ENCODE data around the gene NOVA1. TPM values are rescaled to one million over a fixed set of nuclear protein-coding genes. Genes with fewer than 3 reads are reported as not detected.

The NOVA1 gene
- total RNA-seq, 1 experiment from 2014 or later, result not detected

GRCh38 chr14:26538176-26538575 is 59.7 kb downstream of the NOVA1 start:
- Histone ChIP-seq H3K9me3 (replicated peaks) (no peaks in the 10 kb centered on the region), H3K36me3 (no peaks in the 10 kb centered on the region)

GRCh38 chr14:26531894-26532293 is 65.9 kb downstream of the NOVA1 start:
- H3K4me3 ChIP-seq, result no peak overlapping the region
- no peaks in the 10 kb centered on the region for H3K4me1 ChIP-seq (replicated peaks)
- no peaks in the 10 kb centered on the region for H3K36me3 ChIP-seq
- no peaks in the 10 kb centered on the region for H3K27me3 ChIP-seq (replicated peaks)
- no peak for DNase-seq (ENCODE audit: low read depth in 1 of 2, low spot score in 2 of 2)
- no peaks in the 10 kb centered on the region for H3K9me3 ChIP-seq (replicated peaks)
- H3K27ac ChIP-seq, result no peak overlapping the region

More at GRCh38 chr14:26538176-26538575, 59.7 kb downstream of the NOVA1 start:
- H3K4me3 ChIP-seq, result no peak overlapping the region
- no peak for DNase-seq (ENCODE audit: low read depth in 1 of 2, low spot score in 2 of 2)
- H3K27me3 ChIP-seq (replicated peaks), result no peaks in the 10 kb centered on the region
- H3K27ac ChIP-seq, result no peak overlapping the region
- no peaks in the 10 kb centered on the region for H3K4me1 ChIP-seq (replicated peaks)

- H3K9me3 ChIP-seq (replicated peaks), result no peaks in the 10 kb centered on the region
- no peaks in the 10 kb centered on the region for H3K4me1 ChIP-seq (replicated peaks)
- H3K27ac ChIP-seq, result no peak overlapping the region
- H3K4me3 ChIP-seq, result no peak overlapping the region
- no peaks in the 10 kb centered on the region for H3K36me3 ChIP-seq
- no peaks in the 10 kb centered on the region for H3K27me3 ChIP-seq (replicated peaks)
- no peak for DNase-seq (ENCODE audit: low read depth in 1 of 2, low spot score in 2 of 2)
Observed at GRCh38 chr14:26528415-26529182, 69.2 kb downstream of the NOVA1 start.

GRCh38 chr14:26527095-26527494 is 70.7 kb downstream of the NOVA1 start:
- H3K27me3 ChIP-seq (replicated peaks), result no peaks in the 10 kb centered on the region
- H3K4me3 ChIP-seq, result no peak overlapping the region
- no peak for DNase-seq (ENCODE audit: low read depth in 1 of 2, low spot score in 2 of 2)
- no peaks in the 10 kb centered on the region for H3K9me3 ChIP-seq (replicated peaks)
- H3K36me3 ChIP-seq, result no peaks in the 10 kb centered on the region
- no peaks in the 10 kb centered on the region for H3K4me1 ChIP-seq (replicated peaks)
- no peak overlapping the region for H3K27ac ChIP-seq

- Histone ChIP-seq H3K27ac (no peak overlapping the region), H3K27me3 (replicated peaks) (no peaks in the 10 kb centered on the region), H3K4me3 (no peak overlapping the region), H3K36me3 (no peaks in the 10 kb centered on the region), H3K4me1 (replicated peaks) (no peaks in the 10 kb centered on the region), H3K9me3 (replicated peaks) (no peaks in the 10 kb centered on the region)
- DNase-seq (ENCODE audit: low read depth in 1 of 2, low spot score in 2 of 2), result no peak
Observed at GRCh38 chr14:26526137-26526536, 71.7 kb downstream of the NOVA1 start.

GRCh38 chr14:26525085-26525484 is 72.7 kb downstream of the NOVA1 start:
- no peaks in the 10 kb centered on the region for H3K27me3 ChIP-seq (replicated peaks)
- no peaks in the 10 kb centered on the region for H3K9me3 ChIP-seq (replicated peaks)
- no peaks in the 10 kb centered on the region for H3K4me1 ChIP-seq (replicated peaks)
- H3K27ac ChIP-seq, result no peak overlapping the region
- DNase-seq (ENCODE audit: low read depth in 1 of 2, low spot score in 2 of 2), result no peak
- H3K4me3 ChIP-seq, result no peak overlapping the region
- H3K36me3 ChIP-seq, result no peaks in the 10 kb centered on the region

- DNase-seq (ENCODE audit: low read depth in 1 of 2, low spot score in 2 of 2), result peak in 1 of 2 experiments; percentile 2
Observed at GRCh38 chr14:26522967-26523366, 74.9 kb downstream of the NOVA1 start.

GRCh38 chr14:26517771-26518170 is 80.1 kb downstream of the NOVA1 start:
- H3K4me1 ChIP-seq (replicated peaks), result no peaks in the 10 kb centered on the region
- DNase-seq (ENCODE audit: low read depth in 1 of 2, low spot score in 2 of 2), result no peak
- no peaks in the 10 kb centered on the region for H3K27me3 ChIP-seq (replicated peaks)
- H3K9me3 ChIP-seq (replicated peaks), result no peaks in the 10 kb centered on the region
- H3K4me3 ChIP-seq, result no peak overlapping the region
- no peaks in the 10 kb centered on the region for H3K36me3 ChIP-seq
- no peak overlapping the region for H3K27ac ChIP-seq

More at GRCh38 chr14:26522967-26523366, 74.9 kb downstream of the NOVA1 start:
- Histone ChIP-seq H3K4me1 (replicated peaks) (no peaks in the 10 kb centered on the region), H3K27ac (no peak overlapping the region), H3K36me3 (no peaks in the 10 kb centered on the region), H3K9me3 (replicated peaks) (no peaks in the 10 kb centered on the region), H3K27me3 (replicated peaks) (no peaks in the 10 kb centered on the region), H3K4me3 (no peak overlapping the region)

GRCh38 chr14:26500028-26500427 is 97.8 kb downstream of the NOVA1 start:
- Histone ChIP-seq H3K4me3 (no peak overlapping the region), H3K27me3 (replicated peaks) (no peaks in the 10 kb centered on the region), H3K36me3 (no peaks in the 10 kb centered on the region), H3K9me3 (replicated peaks) (no peaks in the 10 kb centered on the region), H3K27ac (no peak overlapping the region), H3K4me1 (replicated peaks) (no peaks in the 10 kb centered on the region)
- DNase-seq (ENCODE audit: low read depth in 1 of 2, low spot score in 2 of 2), result no peak

- no peak for DNase-seq (ENCODE audit: low read depth in 1 of 2, low spot score in 2 of 2)
- Histone ChIP-seq H3K4me1 (replicated peaks) (no peaks in the 10 kb centered on the region), H3K36me3 (no peaks in the 10 kb centered on the region), H3K4me3 (no peak overlapping the region), H3K9me3 (replicated peaks) (no peaks in the 10 kb centered on the region), H3K27ac (no peak overlapping the region), H3K27me3 (replicated peaks) (no peaks in the 10 kb centered on the region)
Observed at GRCh38 chr14:26499546-26499945, 98.3 kb downstream of the NOVA1 start.

- Histone ChIP-seq H3K36me3 (no peaks in the 10 kb centered on the region), H3K27me3 (replicated peaks) (no peaks in the 10 kb centered on the region), H3K9me3 (replicated peaks) (no peaks in the 10 kb centered on the region), H3K27ac (no peak overlapping the region), H3K4me1 (replicated peaks) (no peaks in the 10 kb centered on the region), H3K4me3 (no peak overlapping the region)
- DNase-seq (ENCODE audit: low read depth in 1 of 2, low spot score in 2 of 2), result no peak
Observed at GRCh38 chr14:26486922-26487321, 110.9 kb downstream of the NOVA1 start.

GRCh38 chr14:26484562-26484961 is 113.3 kb downstream of the NOVA1 start:
- no peak for DNase-seq (ENCODE audit: low read depth in 1 of 2, low spot score in 2 of 2)
- H3K27me3 ChIP-seq (replicated peaks), result no peaks in the 10 kb centered on the region

GRCh38 chr14:26478967-26479366 is 118.9 kb downstream of the NOVA1 start:
- Histone ChIP-seq H3K9me3 (replicated peaks) (no peaks in the 10 kb centered on the region), H3K36me3 (no peaks in the 10 kb centered on the region), H3K27ac (no peak overlapping the region), H3K4me1 (replicated peaks) (no peaks in the 10 kb centered on the region), H3K27me3 (replicated peaks) (no peaks in the 10 kb centered on the region), H3K4me3 (no peak overlapping the region)
- DNase-seq (ENCODE audit: low read depth in 1 of 2, low spot score in 2 of 2), result no peak

More at GRCh38 chr14:26484562-26484961, 113.3 kb downstream of the NOVA1 start:
- no peak overlapping the region for H3K4me3 ChIP-seq
- no peak overlapping the region for H3K27ac ChIP-seq
- no peaks in the 10 kb centered on the region for H3K36me3 ChIP-seq
- H3K4me1 ChIP-seq (replicated peaks), result no peaks in the 10 kb centered on the region
- H3K9me3 ChIP-seq (replicated peaks), result no peaks in the 10 kb centered on the region

- DNase-seq (ENCODE audit: low read depth in 1 of 2, low spot score in 2 of 2), result no peak
- H3K27ac ChIP-seq, result no peak overlapping the region
Observed at GRCh38 chr14:26466862-26467261, 131.0 kb downstream of the NOVA1 start.

GRCh38 chr14:26463136-26463535 is 134.7 kb downstream of the NOVA1 start:
- DNase-seq (ENCODE audit: low read depth in 1 of 2, low spot score in 2 of 2), result no peak
- Histone ChIP-seq H3K27me3 (replicated peaks) (no peaks in the 10 kb centered on the region), H3K27ac (no peak overlapping the region), H3K4me1 (replicated peaks) (no peaks in the 10 kb centered on the region), H3K9me3 (replicated peaks) (no peaks in the 10 kb centered on the region), H3K4me3 (no peak overlapping the region), H3K36me3 (no peaks in the 10 kb centered on the region)

More at GRCh38 chr14:26466862-26467261, 131.0 kb downstream of the NOVA1 start:
- H3K27me3 ChIP-seq (replicated peaks), result no peaks in the 10 kb centered on the region
- H3K9me3 ChIP-seq (replicated peaks), result no peaks in the 10 kb centered on the region
- H3K36me3 ChIP-seq, result no peaks in the 10 kb centered on the region
- H3K4me3 ChIP-seq, result no peak overlapping the region
- H3K4me1 ChIP-seq (replicated peaks), result no peaks in the 10 kb centered on the region
